Ascending aorta (tissue), 2 donors: ENCODE measurements around the gene ZBTB20. TPM values are rescaled to one million over a fixed set of nuclear protein-coding genes. Genes with fewer than 3 reads are reported as not detected.

Experiments
- DNase-seq, 2 donors: peaks; one replicate each; pipeline ENCODE4 v3.0.0-alpha.2; 2019; ENCODE audit warnings: low spot score in 2 of 2
- H3K27ac ChIP-seq, 2 donors: fragments of 200-600 bp; sonication (generic); one replicate each; pipeline ENCODE4 v1.5.1; 2016 to 2017; ENCODE audit warnings: mild to moderate bottlenecking in 1 of 2
- H3K27me3 ChIP-seq: fragments of 200-600 bp; sonication (generic); one replicate; pipeline ENCODE4 v1.5.1; 2017
- H3K36me3 ChIP-seq, 2 donors: fragments of 200-600 bp; sonication (generic); one replicate each; pipeline ENCODE4 v1.5.1; 2016
- H3K4me1 ChIP-seq, 2 donors: fragments of 200-600 bp; sonication (generic); one replicate each; pipeline ENCODE4 v1.5.1; 2016 to 2017; ENCODE audit warnings: mild to moderate bottlenecking in 1 of 2
- H3K4me3 ChIP-seq, 2 donors: fragments of 200-600 bp; sonication (generic); one replicate each; pipeline ENCODE4 v1.5.1; 2016 to 2017; ENCODE audit warnings: mild to moderate bottlenecking in 1 of 2
- H3K9me3 ChIP-seq, 2 donors: fragments of 200-600 bp; sonication (generic); one replicate each; pipeline ENCODE4 v1.5.1; 2016
- intact Hi-C: fragments of 100-400 bp; cut with DNase I; formaldehyde crosslinking; loops from one replicate; pipeline ENCODE4 v1.15.1; 2023
- total RNA-seq: library from RNA; depleted of rRNA; stranded (reverse); fragments of >200 nt; gene quantifications from one replicate; pipeline ENCODE4 v1.1.0, GENCODE V29; 2016
- TF ChIP-seq, protein P1 (sequence below), 3 experiments: fragments of 200-600 bp in 2 of 3; fragments of 450-650 bp in 1 of 3; sonication (generic) in 2 of 3; IDR thresholded peaks; one replicate each; pipeline ENCODE4 v1.5.1; 2016 to 2019; ENCODE audit warnings: antibody characterized with exemption in 3 of 3, mild to moderate bottlenecking in 1 of 3, moderate library complexity in 1 of 3

The ZBTB20 gene
- total RNA-seq, 1 donor from 2014 or later = 60.3 TPM

GRCh38 chr3:114556657-114557213 is 590.4 kb downstream of the ZBTB20 start:
- Histone ChIP-seq H3K4me3 (no peak overlapping the region), H3K27me3 (no peaks in the 10 kb centered on the region), H3K27ac (no peak overlapping the region), H3K9me3 (no peaks in the 10 kb centered on the region), H3K4me1 (no peaks in the 10 kb centered on the region), H3K36me3 (no peaks in the 10 kb centered on the region)
- intact Hi-C loops = no loop called here
- TF ChIP-seq, protein P1, sequence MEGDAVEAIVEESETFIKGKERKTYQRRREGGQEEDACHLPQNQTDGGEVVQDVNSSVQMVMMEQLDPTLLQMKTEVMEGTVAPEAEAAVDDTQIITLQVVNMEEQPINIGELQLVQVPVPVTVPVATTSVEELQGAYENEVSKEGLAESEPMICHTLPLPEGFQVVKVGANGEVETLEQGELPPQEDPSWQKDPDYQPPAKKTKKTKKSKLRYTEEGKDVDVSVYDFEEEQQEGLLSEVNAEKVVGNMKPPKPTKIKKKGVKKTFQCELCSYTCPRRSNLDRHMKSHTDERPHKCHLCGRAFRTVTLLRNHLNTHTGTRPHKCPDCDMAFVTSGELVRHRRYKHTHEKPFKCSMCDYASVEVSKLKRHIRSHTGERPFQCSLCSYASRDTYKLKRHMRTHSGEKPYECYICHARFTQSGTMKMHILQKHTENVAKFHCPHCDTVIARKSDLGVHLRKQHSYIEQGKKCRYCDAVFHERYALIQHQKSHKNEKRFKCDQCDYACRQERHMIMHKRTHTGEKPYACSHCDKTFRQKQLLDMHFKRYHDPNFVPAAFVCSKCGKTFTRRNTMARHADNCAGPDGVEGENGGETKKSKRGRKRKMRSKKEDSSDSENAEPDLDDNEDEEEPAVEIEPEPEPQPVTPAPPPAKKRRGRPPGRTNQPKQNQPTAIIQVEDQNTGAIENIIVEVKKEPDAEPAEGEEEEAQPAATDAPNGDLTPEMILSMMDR (IDR thresholded peaks at IDR 0.05) = no peak
- no peak for DNase-seq

DNA sequence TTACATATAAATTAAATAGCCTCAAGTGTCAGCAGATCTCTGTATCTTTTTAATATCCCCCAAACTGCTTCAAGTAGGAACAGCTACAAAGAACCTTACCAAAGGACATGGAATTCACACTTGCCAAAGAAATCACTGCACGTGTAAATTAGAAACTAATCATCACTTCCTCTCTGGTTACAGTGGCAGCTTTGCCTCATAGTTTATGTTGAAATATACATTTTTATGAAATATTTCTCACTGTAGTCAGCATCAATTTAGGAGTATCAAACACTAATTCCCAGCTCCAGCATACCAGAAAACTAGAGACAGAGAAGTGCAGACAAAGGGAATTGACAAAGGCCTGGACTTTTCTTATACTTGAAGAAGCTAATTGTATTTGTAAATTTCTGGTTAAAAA is 592.4 kb downstream of the ZBTB20 start:
- Histone ChIP-seq H3K4me3 (no peak overlapping the region), H3K27ac (no peak overlapping the region), H3K9me3 (no peaks in the 10 kb centered on the region), H3K36me3 (no peaks in the 10 kb centered on the region), H3K4me1 (no peaks in the 10 kb centered on the region), H3K27me3 (no peaks in the 10 kb centered on the region)
- TF ChIP-seq, protein P1 (IDR thresholded peaks at IDR 0.05) = no peak
- DNase-seq = no peak
- intact Hi-C loops = no loop called here

- Histone ChIP-seq H3K4me3 (no peak overlapping the region), H3K4me1 (no peaks in the 10 kb centered on the region), H3K9me3 (no peaks in the 10 kb centered on the region), H3K27me3 (no peaks in the 10 kb centered on the region), H3K36me3 (no peaks in the 10 kb centered on the region), H3K27ac (no peak overlapping the region)
- no peak for DNase-seq
- intact Hi-C loops = no loop called here
- TF ChIP-seq, protein P1 (IDR thresholded peaks at IDR 0.05) = no peak
Measured at GRCh38 chr3:114553949-114554593, 593.0 kb downstream of the ZBTB20 start.

- no peak for DNase-seq
- H3K9me3 ChIP-seq = no peaks in the 10 kb centered on the region
- no peak overlapping the region for H3K27ac ChIP-seq
- no peak overlapping the region for H3K4me3 ChIP-seq
- intact Hi-C loops = no loop called here
- H3K4me1 ChIP-seq = no peaks in the 10 kb centered on the region
- TF ChIP-seq, protein P1 (IDR thresholded peaks at IDR 0.05) = no peak
- H3K27me3 ChIP-seq = no peaks in the 10 kb centered on the region
- H3K36me3 ChIP-seq = no peaks in the 10 kb centered on the region
Measured at GRCh38 chr3:114552527-114552812, 594.6 kb downstream of the ZBTB20 start.

GRCh38 chr3:114551770-114552526 is 595.1 kb downstream of the ZBTB20 start:
- H3K4me3 ChIP-seq = no peak overlapping the region
- no peaks in the 10 kb centered on the region for H3K9me3 ChIP-seq
- TF ChIP-seq, protein P1 (IDR thresholded peaks at IDR 0.05) = no peak
- H3K27ac ChIP-seq = no peak overlapping the region
- no peaks in the 10 kb centered on the region for H3K27me3 ChIP-seq
- no peak for DNase-seq
- intact Hi-C loops = no loop called here
- no peaks in the 10 kb centered on the region for H3K36me3 ChIP-seq
- no peaks in the 10 kb centered on the region for H3K4me1 ChIP-seq
